Nephron progenitor cell (in vitro differentiated cells): Measurements from ENCODE around the gene NPEPL1.
"Not testable (repeated sequence)": the region's sequence is repeated elsewhere in the genome, so short reads cannot be mapped to it uniquely, and the experiment has no call there.

Source experiments
- DNase-seq: peaks from one replicate; pipeline ENCODE4 v3.0.0; 2021
- H3K27ac Mint-ChIP-seq: 2 replicates; pipeline ENCODE4 v1.8.0; 2021; ENCODE audit warnings: mild to moderate bottlenecking, moderate library complexity, mixed read lengths
- H3K27me3 Mint-ChIP-seq: 2 replicates; pipeline ENCODE4 v1.8.0; 2021; ENCODE audit warnings: mild to moderate bottlenecking, low read depth, mixed read lengths; ENCODE audit not compliant: poor library complexity
- H3K36me3 Mint-ChIP-seq: 2 replicates; pipeline ENCODE4 v1.8.0; 2021; ENCODE audit warnings: low read depth, mixed read lengths
- H3K4me1 Mint-ChIP-seq: 2 replicates; pipeline ENCODE4 v1.8.0; 2021; ENCODE audit warnings: mixed read lengths
- H3K4me3 Mint-ChIP-seq: 2 replicates; pipeline ENCODE4 v1.8.0; 2021; ENCODE audit warnings: mild to moderate bottlenecking, moderate library complexity, mixed read lengths
- H3K9me3 Mint-ChIP-seq: 2 replicates; pipeline ENCODE4 v1.8.0; 2021; ENCODE audit warnings: mild to moderate bottlenecking, moderate library complexity, mixed read lengths
- CTCF ChIP-seq: fragments of 200-600 bp; sonication (generic); IDR thresholded peaks from 2 replicates; pipeline ENCODE4 v1.5.0; 2021; ENCODE audit warnings: antibody characterized with exemption

The NPEPL1 gene

GRCh38 chr20:58692579-58693225, at the start of gene NPEPL1:
Gene NPEPL1 (plus strand): TSS chr20:58692800. CDS start chr20:58692901, 101 bp downstream.
- Mint-ChIP-seq H3K27ac (no peak within 1 kb of the TSS), H3K4me3 (peak within 1 kb of the TSS; percentile 63), H3K36me3 (no peaks in the 10 kb centered on the region), H3K9me3 (no peaks in the 10 kb centered on the region), H3K4me1 (peaks cover 27% of the 10 kb centered on the region), H3K27me3 (no peaks in the 10 kb centered on the region)
- peak; percentile 68 for DNase-seq
- TF ChIP-seq CTCF: no peak

- not testable (repeated sequence) for H3K27ac Mint-ChIP-seq, H3K36me3 Mint-ChIP-seq, H3K4me3 Mint-ChIP-seq, DNase-seq
- Mint-ChIP-seq H3K27me3 (peaks cover 24% of the 10 kb centered on the region), H3K4me1 (peaks cover 45% of the 10 kb centered on the region), H3K9me3 (peaks cover 14% of the 10 kb centered on the region)
These were observed 49.7 kb upstream of the NPEPL1 start for GRCh38 chr20:58642896-58643295.

- peaks cover 14% of the 10 kb centered on the region for H3K9me3 Mint-ChIP-seq
These were observed 47.1 kb upstream of the NPEPL1 start for GRCh38 chr20:58645412-58645968.

GRCh38 chr20:58646257-58646656, 46.3 kb upstream of the NPEPL1 start:
- Mint-ChIP-seq H3K27ac (no peak overlapping the region), H3K4me1 (peaks cover 45% of the 10 kb centered on the region), H3K9me3 (peaks cover 9% of the 10 kb centered on the region), H3K4me3 (no peak overlapping the region), H3K36me3 (no peaks in the 10 kb centered on the region), H3K27me3 (peaks cover 33% of the 10 kb centered on the region)
- DNase-seq: no peak
- TF ChIP-seq CTCF: no peak

More at GRCh38 chr20:58645412-58645968, 47.1 kb upstream of the NPEPL1 start:
- TF ChIP-seq CTCF: no peak
- H3K27me3 Mint-ChIP-seq: peaks cover 36% of the 10 kb centered on the region
- H3K27ac Mint-ChIP-seq: no peak overlapping the region
- H3K4me1 Mint-ChIP-seq: peaks cover 43% of the 10 kb centered on the region
- no peaks in the 10 kb centered on the region for H3K36me3 Mint-ChIP-seq
- no peak overlapping the region for H3K4me3 Mint-ChIP-seq
- no peak for DNase-seq

GRCh38 chr20:58646703-58647102, 45.9 kb upstream of the NPEPL1 start:
- Mint-ChIP-seq H3K4me3 (peak overlapping the region; percentile 58), H3K4me1 (peaks cover 49% of the 10 kb centered on the region), H3K27ac (no peak overlapping the region), H3K36me3 (no peaks in the 10 kb centered on the region), H3K27me3 (peaks cover 32% of the 10 kb centered on the region), H3K9me3 (peaks cover 5% of the 10 kb centered on the region)
- TF ChIP-seq CTCF: no peak
- DNase-seq: no peak

GRCh38 chr20:58647162-58647795, 45.3 kb upstream of the NPEPL1 start:
- H3K4me3 Mint-ChIP-seq: no peak overlapping the region
- no peak for TF ChIP-seq CTCF
- DNase-seq: no peak
- H3K4me1 Mint-ChIP-seq: peaks cover 47% of the 10 kb centered on the region
- H3K36me3 Mint-ChIP-seq: no peaks in the 10 kb centered on the region
- peaks cover 30% of the 10 kb centered on the region for H3K27me3 Mint-ChIP-seq
- no peak overlapping the region for H3K27ac Mint-ChIP-seq
- H3K9me3 Mint-ChIP-seq: peaks cover 2% of the 10 kb centered on the region
